CD4-positive, alpha-beta T cell treated with Interleukin-21 for 1 hour (primary cell): ENCODE results near the gene PDE8B.
"Not testable (repeated sequence)": the region's sequence is repeated elsewhere in the genome, so short reads cannot be mapped to it uniquely, and the experiment has no call there.

Source experiments
- DNase-seq: peaks from one replicate; pipeline ENCODE4 v3.0.0-alpha.2; 2020

PDE8B gene

DNA sequence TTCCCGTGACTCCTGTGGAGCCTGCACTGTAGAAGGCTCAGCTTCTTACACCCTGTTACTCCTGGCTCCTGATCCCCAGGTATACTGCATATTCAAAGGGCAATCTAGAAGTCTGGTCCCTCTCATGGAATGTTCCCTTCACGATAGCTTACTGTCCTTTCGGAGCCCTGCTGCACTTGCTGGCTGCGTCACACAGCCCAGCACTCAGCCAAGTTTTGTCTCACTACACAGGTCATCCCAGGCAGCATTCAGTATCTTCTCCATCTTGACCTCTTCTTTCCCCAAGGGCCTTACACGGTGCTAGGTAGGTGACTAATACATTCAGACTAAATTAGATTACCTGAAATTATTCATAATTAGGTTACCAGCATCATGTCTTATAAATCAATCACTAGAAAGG is 157.9 kb downstream of the PDE8B start:
- no peak for DNase-seq

GRCh38 chr5:77369566-77369965 is 159.1 kb downstream of the PDE8B start:
- no peak for DNase-seq

DNA sequence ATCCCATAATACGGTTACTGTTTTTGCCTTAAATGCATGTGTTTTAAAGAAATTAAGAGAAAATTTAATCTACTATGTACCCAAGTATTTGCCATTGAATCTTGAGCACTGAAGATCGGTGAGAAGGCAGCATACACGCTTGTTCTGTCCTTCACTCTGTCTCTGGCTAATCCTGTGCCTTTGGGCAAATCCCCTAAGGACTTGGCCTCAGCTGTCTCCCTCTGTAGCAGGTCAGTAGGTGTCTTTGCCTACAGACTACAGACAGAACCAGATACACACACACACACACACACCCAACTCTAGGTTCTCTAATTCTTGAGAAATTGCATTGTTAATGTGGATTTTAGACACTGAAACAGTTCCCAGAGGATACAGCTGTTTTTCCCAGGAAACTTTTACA is 164.2 kb downstream of the PDE8B start:
- no peak for DNase-seq

DNA sequence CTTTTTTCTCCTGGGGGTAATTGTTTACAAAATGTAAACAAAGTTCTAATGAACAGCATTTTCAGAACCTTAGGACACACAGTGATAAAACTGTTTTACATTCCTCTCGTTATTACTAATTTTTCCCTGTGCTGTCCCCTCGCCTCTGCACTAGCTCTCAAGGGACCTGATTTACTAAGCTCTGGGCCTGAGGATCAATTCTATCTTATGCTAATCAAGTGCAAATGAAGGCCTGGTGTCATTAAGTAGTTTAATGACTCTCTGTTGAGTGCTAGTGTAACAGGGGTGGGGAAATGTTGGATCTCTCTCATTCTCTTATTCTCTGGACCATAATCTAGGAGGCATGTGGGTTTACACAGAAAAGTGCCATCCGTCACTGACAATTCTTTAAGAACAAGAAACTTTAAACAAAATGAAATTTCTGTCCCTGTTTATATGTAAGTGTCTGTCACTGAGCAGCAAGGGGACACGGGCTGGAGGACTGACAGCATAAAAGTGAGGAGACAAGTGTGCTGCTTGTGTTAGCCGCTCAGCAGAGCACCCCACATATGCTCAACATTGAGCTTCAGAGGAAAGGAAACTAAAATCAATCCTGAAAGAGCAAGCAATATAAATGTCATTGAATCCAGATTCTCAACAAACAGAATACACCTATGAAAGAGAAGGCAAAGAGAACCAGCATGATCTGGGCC is 166.3 kb downstream of the PDE8B start:
- no peak for DNase-seq

- DNase-seq: peak; percentile 38
These were observed 169.1 kb downstream of the PDE8B start for GRCh38 chr5:77379558-77380061.

DNA sequence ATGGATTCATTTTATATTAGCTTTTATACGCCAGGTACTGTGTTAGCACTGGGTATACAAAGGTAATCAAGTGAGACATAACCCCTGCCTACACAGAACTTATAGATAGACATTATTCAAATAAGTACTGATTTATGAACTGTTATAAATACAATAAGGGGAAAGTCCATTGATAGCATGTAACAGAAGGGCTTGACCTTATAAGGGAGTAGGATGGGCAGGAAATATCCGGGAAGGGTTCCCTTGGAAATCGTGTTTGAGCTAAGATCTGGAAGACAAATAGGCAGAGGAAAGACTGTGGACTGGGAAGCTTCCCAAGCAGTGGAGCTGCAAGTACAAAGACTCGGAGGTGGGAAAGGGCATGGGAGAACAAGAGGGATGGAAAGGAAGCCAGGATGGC is 170.2 kb downstream of the PDE8B start:
- DNase-seq: no peak

DNA sequence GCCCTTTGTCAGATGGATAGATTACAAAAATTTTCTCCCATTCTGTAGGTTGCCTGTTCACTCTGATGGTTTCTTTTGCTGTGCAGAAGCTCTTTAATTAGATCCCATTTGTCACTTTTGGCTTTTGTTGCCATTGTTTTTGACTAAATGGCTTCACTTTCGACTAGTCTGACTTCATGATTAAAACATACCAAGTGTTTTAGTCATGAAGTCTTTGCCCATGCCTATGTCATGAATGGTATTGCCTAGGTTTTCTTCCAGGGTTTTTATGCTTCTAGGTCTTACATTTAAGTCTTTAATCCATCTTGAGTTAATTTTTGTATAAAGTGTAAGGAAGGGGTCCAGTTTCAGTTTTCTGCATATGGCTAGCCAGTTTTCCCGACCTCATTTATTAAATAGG is 172.9 kb downstream of the PDE8B start:
- DNase-seq: not testable (repeated sequence)

DNA sequence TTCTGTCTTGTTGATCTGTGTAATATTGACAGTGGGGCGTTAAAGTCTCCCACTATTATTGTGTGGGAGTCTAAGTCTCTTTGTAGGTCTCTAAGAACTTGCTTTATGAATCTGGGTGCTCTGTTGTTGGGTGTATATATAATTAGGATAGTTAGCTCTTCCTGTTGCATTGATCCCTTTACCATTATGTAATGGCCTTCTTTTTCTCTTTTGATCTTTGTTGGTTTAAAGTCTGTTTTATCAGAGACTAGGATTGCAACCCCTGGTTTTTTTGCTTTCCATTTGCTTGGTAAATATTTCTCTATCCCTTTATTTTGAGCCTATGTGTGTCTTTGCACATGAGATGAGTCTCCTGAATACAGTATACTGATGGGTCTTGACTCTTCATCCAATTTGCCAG is 175.9 kb downstream of the PDE8B start:
- not testable (repeated sequence) for DNase-seq

DNA sequence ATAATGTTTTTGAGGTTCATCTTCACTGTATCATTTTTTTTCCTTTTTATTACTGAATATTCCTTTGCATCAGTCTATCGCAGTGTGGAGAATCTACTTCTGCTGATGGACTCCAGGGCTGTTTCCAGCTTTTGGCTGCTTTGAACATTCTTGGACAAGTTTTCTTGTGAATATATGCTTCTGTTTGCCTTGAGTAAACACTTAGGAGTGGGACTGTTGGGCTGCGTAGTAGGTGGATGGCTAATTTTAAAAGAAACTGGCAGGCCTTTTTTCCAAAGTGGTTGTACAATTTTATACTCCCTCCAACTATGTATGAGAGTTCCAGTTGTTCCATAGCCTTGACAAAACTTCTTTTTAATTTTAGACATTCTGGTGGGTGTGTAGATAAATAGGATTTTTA is 179.3 kb downstream of the PDE8B start:
- no peak for DNase-seq

GRCh38 chr5:77390221-77390620 is 179.7 kb downstream of the PDE8B start:
- no peak for DNase-seq

GRCh38 chr5:77390795-77391194 is 180.3 kb downstream of the PDE8B start:
- no peak for DNase-seq

DNA sequence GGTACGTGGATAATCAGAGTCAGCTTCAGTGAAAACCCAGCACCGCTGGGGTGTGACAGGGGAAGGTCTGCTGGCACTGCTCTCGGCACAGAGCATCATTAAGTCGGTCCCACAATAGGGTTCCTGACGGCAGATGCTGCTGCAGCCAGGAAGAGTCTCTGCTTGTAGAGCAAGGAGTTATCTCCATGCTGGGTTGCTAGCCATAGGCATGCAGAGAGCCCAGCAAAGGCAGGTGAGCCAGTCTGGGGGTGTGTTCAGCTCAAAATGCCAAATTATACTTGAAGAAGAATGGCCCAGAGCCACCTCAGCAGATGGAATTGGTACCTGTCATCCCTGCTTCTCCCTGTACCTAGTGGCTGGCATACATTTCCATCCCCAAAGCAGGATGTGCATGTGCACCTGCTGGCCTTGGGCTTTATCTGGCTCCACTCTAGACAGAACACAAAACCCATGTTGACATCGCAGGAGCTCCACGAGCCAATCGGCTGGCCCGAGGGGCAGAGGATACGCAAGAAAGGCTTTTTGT is 180.8 kb downstream of the PDE8B start:
- DNase-seq: no peak

DNA sequence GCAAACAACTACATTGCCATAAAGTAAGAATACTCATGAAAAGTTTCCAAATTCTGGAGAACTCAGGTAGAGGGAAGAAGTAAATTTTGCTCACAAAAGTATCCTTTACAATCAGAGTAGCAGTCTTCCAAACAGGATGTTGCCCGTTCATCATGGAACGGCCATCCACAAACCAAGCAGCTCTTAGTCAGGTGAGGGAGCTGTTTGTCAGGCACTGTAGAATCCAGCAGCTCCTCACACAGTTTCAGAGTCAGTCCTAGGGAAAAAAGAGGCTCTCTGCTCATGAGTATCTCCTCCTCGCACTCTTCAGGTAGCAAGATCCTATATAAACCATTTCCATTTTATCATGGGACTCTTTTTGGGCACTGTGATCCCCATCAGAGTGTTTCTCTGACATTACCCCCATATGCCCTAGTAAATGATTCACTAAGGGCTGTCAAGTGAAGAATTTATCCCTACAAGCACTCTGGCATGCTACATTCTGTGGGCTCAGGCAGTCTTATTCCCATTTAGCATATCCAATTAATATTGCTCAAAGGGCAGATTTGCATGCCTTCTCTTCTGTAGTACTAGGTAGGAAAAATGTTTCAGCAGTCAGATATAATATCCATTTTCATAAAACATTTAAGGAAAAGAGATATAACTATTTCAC is 183.7 kb downstream of the PDE8B start:
- no peak for DNase-seq

DNA sequence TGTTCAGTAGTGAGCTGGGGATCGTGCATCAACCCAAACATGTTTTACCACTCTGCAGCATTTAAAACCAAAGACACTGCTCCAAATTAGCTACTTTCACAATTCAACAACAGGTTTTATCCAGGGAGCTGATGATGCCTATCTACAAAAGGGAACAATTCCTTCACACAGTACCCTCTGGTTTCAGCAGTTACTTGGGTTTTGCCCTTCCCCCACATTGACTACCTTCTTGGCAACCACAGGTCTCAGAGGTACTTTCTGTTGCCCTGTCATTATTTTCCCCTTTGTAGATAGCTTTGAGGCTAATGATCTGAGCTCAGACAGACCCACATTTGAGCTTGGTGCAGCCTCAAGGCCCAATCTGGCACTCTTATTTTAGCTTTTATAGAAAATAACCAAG is 185.5 kb downstream of the PDE8B start:
- DNase-seq: no peak

DNA sequence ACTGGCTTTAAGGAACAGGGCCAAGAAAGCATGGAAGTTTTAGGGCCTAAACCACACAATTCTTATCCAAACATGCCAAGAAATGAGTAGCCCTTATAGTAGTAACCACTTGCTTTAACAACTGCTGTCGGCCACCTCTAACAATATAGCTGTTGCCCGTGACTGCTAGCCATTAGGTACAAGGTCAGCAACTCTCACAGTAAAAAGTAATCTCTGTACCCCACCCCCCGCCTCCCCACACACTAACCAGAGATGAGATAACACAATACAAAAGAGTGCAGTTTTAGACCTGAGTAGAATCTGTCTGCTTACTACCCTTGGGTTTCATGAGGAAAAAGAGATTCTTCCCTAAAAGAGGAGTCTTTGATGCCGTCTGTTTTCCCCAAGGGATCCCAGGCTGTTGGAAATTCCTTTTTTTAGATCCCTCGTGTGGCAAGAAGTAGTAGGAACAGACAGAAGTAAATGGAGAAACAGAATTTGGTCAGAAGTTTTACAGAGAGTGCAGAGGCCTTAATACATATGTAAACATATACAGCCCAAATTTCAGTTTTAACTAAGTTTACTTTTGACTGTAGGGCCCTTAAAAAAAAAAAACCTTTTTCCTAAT is 187.3 kb downstream of the PDE8B start:
- DNase-seq: no peak

GRCh38 chr5:77398458-77398857 is 188.0 kb downstream of the PDE8B start:
- DNase-seq: no peak

DNA sequence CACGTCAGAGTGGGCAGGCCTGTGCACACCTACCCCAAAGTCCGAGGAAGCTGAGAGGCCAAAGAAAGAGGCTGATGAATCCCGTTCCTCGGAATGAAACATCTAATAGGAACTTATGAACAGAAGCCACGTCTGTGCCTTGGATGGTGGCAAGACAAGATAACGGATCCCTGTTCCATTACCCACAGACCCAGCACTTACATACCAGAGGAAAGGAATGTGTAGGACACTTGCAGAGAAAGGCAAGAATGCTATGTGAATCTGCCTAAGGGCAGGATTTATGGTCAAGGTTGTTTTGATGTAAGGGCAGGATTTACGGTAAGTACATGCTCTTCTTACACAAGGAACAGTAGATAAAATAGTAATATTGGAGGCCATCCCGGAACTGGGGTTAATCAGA is 188.4 kb downstream of the PDE8B start:
- DNase-seq: no peak

DNA sequence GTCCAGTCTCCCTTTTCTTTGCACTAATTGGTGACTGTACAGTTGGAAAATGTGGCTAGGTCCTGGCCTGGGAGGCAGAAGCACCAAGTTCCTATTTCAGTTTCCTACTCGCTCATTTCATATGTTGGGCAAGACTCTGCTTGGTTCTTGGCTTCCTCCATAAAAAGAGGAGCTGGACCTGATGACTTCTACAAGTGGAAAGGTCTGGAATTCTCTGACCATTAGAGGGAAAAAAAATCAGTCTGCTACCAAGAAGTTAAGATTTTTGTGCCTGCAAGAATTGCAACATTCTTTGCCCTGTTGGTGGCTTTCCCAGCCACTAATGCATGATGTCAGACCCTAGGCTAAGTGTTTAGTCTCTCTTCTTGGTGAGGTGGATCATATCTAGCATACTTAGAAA is 190.2 kb downstream of the PDE8B start:
- DNase-seq: no peak

DNA sequence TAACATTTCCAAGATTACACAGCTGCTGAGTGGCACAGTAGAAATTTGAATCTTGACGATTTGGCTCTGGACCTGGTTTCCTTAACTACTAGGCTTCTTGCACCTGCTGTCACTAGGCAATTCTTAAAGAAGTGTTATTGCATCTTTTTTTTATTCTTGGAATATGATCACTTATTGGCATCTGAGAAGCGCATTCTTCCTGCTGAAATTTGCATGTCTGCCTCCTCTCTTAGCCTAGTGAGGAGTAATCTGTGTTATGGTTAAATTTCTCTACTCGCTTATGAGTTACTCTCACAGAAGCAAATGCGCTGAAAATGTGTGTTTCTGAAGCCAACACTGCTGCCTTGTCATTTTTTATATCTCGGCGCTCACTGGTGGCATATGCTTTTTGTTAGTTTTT is 192.3 kb downstream of the PDE8B start:
- no peak for DNase-seq

DNA sequence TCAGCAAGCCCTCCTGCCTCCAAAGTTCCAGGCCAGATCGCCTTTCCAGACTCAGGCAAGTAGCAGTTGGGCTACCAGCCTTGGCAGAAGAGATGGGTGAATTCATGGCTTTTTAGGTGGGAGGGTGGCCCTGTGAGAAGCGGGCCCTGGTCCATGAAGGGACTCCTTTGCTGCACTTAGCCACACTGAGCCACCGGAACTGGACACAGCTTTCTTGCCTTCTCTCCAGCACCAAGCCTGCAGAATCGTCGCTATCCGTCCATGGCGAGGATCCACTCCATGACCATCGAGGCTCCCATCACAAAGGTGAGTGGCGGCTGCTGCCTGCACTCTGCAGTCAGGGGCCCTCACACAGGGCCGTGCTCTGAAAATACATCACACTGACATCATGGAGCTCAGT is 196.7 kb downstream of the PDE8B start:
- DNase-seq: no peak

- no peak for DNase-seq
These were observed 199.6 kb downstream of the PDE8B start for GRCh38 chr5:77409870-77410621.

DNA sequence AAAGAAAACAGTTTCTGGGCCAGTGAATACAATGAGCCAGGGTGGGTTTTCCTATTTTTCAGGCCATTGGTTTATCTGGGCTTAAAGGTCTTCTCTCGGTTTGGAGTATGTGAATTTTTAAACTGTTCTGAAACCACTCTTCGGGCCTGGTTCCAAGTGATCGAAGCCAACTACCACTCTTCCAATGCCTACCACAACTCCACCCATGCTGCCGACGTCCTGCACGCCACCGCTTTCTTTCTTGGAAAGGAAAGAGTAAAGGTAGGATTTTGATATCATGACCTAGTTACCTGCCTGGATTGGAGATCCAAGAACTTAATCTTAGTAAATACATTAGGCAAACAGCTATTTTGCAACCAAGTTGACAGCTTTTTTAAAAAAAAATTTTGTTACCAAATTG is 202.6 kb downstream of the PDE8B start:
- no peak for DNase-seq

- DNase-seq: no peak
These were observed 207.7 kb downstream of the PDE8B start for GRCh38 chr5:77418162-77418561.
